Osteoblast (primary cell): ENCODE results near the gene SUMO4. TPM values are rescaled to one million over a fixed set of nuclear protein-coding genes. Genes with fewer than 3 reads are reported as not detected.

Source experiments
- DNase-seq: peaks from one replicate; pipeline ENCODE4 v3.0.0; 2011; ENCODE audit warnings: low spot score, mixed read lengths; ENCODE audit not compliant: insufficient read length; ENCODE audit errors: missing footprints
- H2AFZ ChIP-seq: 2 replicates; pipeline ENCODE4 v1.6.0; 2011; ENCODE audit warnings: mild to moderate bottlenecking, low read length
- H3K27ac ChIP-seq: 2 replicates; pipeline ENCODE4 v1.5.1; 2011; ENCODE audit warnings: mild to moderate bottlenecking, low read depth, low read length, moderate library complexity
- H3K27me3 ChIP-seq: 2 replicates; pipeline ENCODE4 v1.6.0; 2012; ENCODE audit warnings: mild to moderate bottlenecking, control low read depth, inconsistent platforms, low read length, moderate library complexity; ENCODE audit not compliant: insufficient read depth
- H3K36me3 ChIP-seq: 2 replicates; pipeline ENCODE4 v1.5.1; 2011; ENCODE audit warnings: mild to moderate bottlenecking, low read length, control low read depth, moderate library complexity; ENCODE audit not compliant: insufficient read depth
- H3K4me1 ChIP-seq: 2 replicates; pipeline ENCODE4 v1.5.1; 2011; ENCODE audit warnings: mild to moderate bottlenecking, low read length, control low read depth, moderate library complexity; ENCODE audit not compliant: insufficient read depth
- H3K4me2 ChIP-seq: 2 replicates; pipeline ENCODE4 v1.6.0; 2011; ENCODE audit warnings: mild to moderate bottlenecking, low read length; ENCODE audit not compliant: insufficient read depth
- H3K4me3 ChIP-seq: fragments of 200-600 bp; sonication (generic); 3 replicates; pipeline ENCODE4 v1.5.1; 2012; ENCODE audit warnings: mild to moderate bottlenecking, low read length, inconsistent platforms; ENCODE audit not compliant: insufficient read depth
- H3K79me2 ChIP-seq: 2 replicates; pipeline ENCODE4 v1.6.0; 2012; ENCODE audit warnings: mild to moderate bottlenecking, low read length, control low read depth, inconsistent platforms; ENCODE audit not compliant: insufficient read depth
- H3K9me3 ChIP-seq: 2 replicates; pipeline ENCODE4 v1.5.1; 2011; ENCODE audit warnings: low read depth, low read length, control low read depth
- H4K20me1 ChIP-seq: 2 replicates; pipeline ENCODE4 v1.6.0; 2012; ENCODE audit warnings: mild to moderate bottlenecking, low read length, control low read depth; ENCODE audit not compliant: insufficient read depth
- total RNA-seq: library from RNA; depleted of rRNA; stranded (reverse); fragments of >200 nt; gene quantifications from 2 replicates; pipeline ENCODE4 v1.2.3, GENCODE V29; 2012
- TF ChIP-seq, protein P1 (sequence below): IDR thresholded peaks from 2 replicates; pipeline ENCODE4 v1.5.1; 2011; ENCODE audit warnings: mild to moderate bottlenecking, low read depth, low read length, moderate library complexity; ENCODE audit errors: extremely low read depth

SUMO4 gene
- total RNA-seq, 1 donor, result 3.6 TPM

DNA sequence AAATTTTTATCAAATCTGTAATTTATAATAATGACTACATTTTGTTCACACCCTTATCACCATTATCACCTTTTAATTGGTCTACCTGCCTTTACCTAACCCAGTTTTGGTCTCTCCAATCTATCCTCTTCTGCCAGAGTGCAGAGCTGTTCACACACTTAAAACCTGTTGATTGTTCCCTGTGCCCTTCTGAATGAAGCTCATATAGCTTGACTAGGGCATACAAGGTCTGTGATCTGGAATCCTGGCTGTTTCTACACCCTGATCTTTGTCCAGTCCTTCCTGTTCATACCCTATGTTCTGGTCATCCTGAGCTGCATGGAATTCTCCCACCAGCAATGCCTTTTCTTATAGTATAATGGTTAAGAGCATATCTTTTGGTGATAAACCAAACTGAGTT lies 28.9 kb upstream of the SUMO4 start:
- Histone ChIP-seq H2AFZ (no peak overlapping the region), H3K27me3 (no peaks in the 10 kb centered on the region), H3K9me3 (no peaks in the 10 kb centered on the region), H3K4me3 (no peak overlapping the region), H3K4me1 (no peaks in the 10 kb centered on the region), H3K27ac (no peak overlapping the region), H3K4me2 (no peak overlapping the region), H3K36me3 (peaks cover 10% of the 10 kb centered on the region), H3K79me2 (peaks cover 80% of the 10 kb centered on the region), H4K20me1 (peaks cover 51% of the 10 kb centered on the region)
- TF ChIP-seq, protein P1, sequence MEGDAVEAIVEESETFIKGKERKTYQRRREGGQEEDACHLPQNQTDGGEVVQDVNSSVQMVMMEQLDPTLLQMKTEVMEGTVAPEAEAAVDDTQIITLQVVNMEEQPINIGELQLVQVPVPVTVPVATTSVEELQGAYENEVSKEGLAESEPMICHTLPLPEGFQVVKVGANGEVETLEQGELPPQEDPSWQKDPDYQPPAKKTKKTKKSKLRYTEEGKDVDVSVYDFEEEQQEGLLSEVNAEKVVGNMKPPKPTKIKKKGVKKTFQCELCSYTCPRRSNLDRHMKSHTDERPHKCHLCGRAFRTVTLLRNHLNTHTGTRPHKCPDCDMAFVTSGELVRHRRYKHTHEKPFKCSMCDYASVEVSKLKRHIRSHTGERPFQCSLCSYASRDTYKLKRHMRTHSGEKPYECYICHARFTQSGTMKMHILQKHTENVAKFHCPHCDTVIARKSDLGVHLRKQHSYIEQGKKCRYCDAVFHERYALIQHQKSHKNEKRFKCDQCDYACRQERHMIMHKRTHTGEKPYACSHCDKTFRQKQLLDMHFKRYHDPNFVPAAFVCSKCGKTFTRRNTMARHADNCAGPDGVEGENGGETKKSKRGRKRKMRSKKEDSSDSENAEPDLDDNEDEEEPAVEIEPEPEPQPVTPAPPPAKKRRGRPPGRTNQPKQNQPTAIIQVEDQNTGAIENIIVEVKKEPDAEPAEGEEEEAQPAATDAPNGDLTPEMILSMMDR, result no peak
- no peak for DNase-seq

DNA sequence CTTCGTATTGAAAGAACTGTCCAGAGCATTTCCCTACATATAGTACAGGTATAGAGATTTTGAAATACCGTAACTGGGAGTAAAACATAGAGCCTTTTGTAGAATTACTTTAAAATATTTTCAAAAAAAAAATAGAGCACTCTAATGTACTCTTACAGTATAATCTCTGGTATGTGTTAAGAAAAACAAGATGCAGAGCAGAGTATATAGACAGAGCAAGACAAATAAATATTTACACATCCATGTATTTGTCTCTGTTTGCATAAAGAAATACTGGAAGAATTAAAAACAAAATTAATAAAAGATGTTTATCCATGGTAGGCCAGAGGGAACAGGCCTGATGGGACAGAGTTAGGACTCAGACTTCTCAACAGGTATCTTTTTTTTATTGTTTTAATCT lies 28.0 kb upstream of the SUMO4 start:
- Histone ChIP-seq H2AFZ (no peak overlapping the region), H4K20me1 (peaks cover 43% of the 10 kb centered on the region), H3K9me3 (no peaks in the 10 kb centered on the region), H3K4me2 (no peak overlapping the region), H3K36me3 (peaks cover 10% of the 10 kb centered on the region), H3K27me3 (no peaks in the 10 kb centered on the region), H3K27ac (no peak overlapping the region), H3K79me2 (peaks cover 76% of the 10 kb centered on the region), H3K4me3 (no peak overlapping the region), H3K4me1 (no peaks in the 10 kb centered on the region)
- TF ChIP-seq, protein P1, result no peak
- DNase-seq, result no peak

- H3K36me3 ChIP-seq, result peaks cover 18% of the 10 kb centered on the region
- no peak overlapping the region for H3K27ac ChIP-seq
- peaks cover 32% of the 10 kb centered on the region for H4K20me1 ChIP-seq
- no peak overlapping the region for H3K4me2 ChIP-seq
- H3K27me3 ChIP-seq, result no peaks in the 10 kb centered on the region
- no peak overlapping the region for H3K4me3 ChIP-seq
- TF ChIP-seq, protein P1, result no peak
- no peak overlapping the region for H2AFZ ChIP-seq
- no peaks in the 10 kb centered on the region for H3K9me3 ChIP-seq
- peaks cover 68% of the 10 kb centered on the region for H3K79me2 ChIP-seq
- DNase-seq, result no peak
- no peaks in the 10 kb centered on the region for H3K4me1 ChIP-seq
Observed at GRCh38 chr6:149373511-149373910, 26.6 kb upstream of the SUMO4 start.

DNA sequence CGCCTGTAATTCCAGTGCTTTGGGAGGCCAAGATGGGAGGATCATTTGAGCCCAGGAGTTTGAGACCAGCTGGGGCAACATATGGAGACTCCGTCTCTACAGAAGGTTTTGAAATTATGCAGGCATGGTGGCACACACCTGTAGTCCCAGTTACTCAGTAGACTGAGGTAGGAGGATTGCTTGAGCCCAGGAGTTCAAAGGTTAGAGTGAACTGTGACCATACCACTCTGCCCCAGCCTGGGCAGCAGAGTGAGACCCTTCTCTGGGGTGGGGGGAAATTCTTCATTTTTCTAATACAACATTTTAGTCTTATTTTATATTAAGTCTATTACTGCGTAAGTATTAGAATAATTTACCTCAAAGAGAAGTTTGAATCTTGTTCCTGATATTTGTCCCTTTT lies 20.1 kb upstream of the SUMO4 start:
- Histone ChIP-seq H2AFZ (no peak overlapping the region), H3K79me2 (peaks cover 52% of the 10 kb centered on the region), H3K27me3 (no peaks in the 10 kb centered on the region), H3K36me3 (peaks cover 26% of the 10 kb centered on the region), H4K20me1 (peaks cover 9% of the 10 kb centered on the region), H3K4me3 (no peak overlapping the region), H3K4me2 (no peak overlapping the region), H3K27ac (no peak overlapping the region), H3K9me3 (no peaks in the 10 kb centered on the region), H3K4me1 (no peaks in the 10 kb centered on the region)
- TF ChIP-seq, protein P1, result no peak
- no peak for DNase-seq
